ENCODE measurements around the gene RNF217. TPM values are rescaled to one million over a fixed set of nuclear protein-coding genes. Genes with fewer than 3 reads are reported as not detected.

The RNF217 gene
- total RNA-seq, 3 donors from 2014 or later (not counting 1 experiment from before 2014, with no cell fraction given) = 3.3 to 9.5 (median 4.4) TPM

- no peaks in the 10 kb centered on the region for H3K36me3 ChIP-seq (ENCODE audit: control insufficient read depth, insufficient read depth, low read length)
- peak overlapping the region in 1 of 2 donors; percentile 59 for H3K27ac Mint-ChIP-seq
- H3K36me3 Mint-ChIP-seq = no peaks in the 10 kb centered on the region
- H3K27ac ChIP-seq (ENCODE audit: low read length) = no peak overlapping the region
- no peaks in the 10 kb centered on the region for H3K9me3 Mint-ChIP-seq
- H3K4me1 ChIP-seq (ENCODE audit: control insufficient read depth, insufficient read depth, low read length) = peaks cover 5% of the 10 kb centered on the region
- DNase-seq = peak; percentile 24 to 32
- peak overlapping the region; percentile 91 for H3K4me3 Mint-ChIP-seq
- under 1% methylated on average over 46 of the region's 48 CpGs for WGBS (ENCODE audit: insufficient coverage)
- intact Hi-C loops (cut with micrococcal nuclease) = no loop called here
- no peaks in the 10 kb centered on the region for H3K9me3 ChIP-seq (ENCODE audit: control insufficient read depth, insufficient read depth, low read length)
- H3K4me1 Mint-ChIP-seq = peaks cover 5 to 20% of the 10 kb centered on the region in 2 donors
- peak; percentile 79 to 95 (median 95) for ATAC-seq
- peaks cover 0 to 5% of the 10 kb centered on the region in 2 donors for H3K27me3 Mint-ChIP-seq (ENCODE audit: low read depth in 2 of 2)
- H3K27me3 ChIP-seq (ENCODE audit: control insufficient read depth, insufficient read depth, low read length) = no peaks in the 10 kb centered on the region
- peak overlapping the region; percentile 40 for H3K4me3 ChIP-seq (ENCODE audit: low read length)
- no peak for TF ChIP-seq CTCF (IDR thresholded peaks at IDR 0.05)
These were observed 137.2 kb downstream of the RNF217 start for GRCh38 chr6:125099211-125100073.

DNA sequence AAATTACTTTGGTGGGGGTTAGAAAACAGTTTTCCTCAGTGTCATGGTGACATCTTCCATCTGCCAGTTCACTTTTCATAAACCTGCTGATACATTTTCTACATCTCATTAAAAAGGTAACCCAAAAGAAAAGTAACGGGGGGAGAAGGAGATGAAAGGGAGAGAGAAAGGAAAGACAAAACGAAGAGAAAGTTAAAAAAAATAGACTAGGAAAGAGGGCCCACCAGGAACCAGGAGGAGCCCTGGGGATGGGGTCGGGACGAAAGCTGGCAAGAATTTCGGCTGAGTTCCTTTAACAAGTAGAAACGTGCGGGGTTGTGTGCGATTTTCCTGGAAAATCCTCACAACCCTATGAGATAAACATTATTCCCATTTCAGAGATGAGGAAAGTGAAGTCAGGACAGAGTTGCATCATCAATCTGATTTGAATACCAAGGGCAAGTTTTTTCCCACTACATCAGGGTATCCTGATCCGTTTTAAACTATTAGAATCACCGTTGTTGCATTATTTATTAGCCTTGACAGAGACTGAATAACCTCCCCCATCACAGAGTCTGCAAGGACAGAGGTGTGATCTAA, 137.9 kb downstream of the RNF217 start:
- TF ChIP-seq CTCF (IDR thresholded peaks at IDR 0.05) = no peak
- Histone ChIP-seq H3K27me3 (ENCODE audit: control insufficient read depth, insufficient read depth, low read length) (no peaks in the 10 kb centered on the region), H3K27ac (ENCODE audit: low read length) (no peak overlapping the region), H3K36me3 (ENCODE audit: control insufficient read depth, insufficient read depth, low read length) (no peaks in the 10 kb centered on the region), H3K4me1 (ENCODE audit: control insufficient read depth, insufficient read depth, low read length) (peaks cover 5% of the 10 kb centered on the region), H3K9me3 (ENCODE audit: control insufficient read depth, insufficient read depth, low read length) (no peaks in the 10 kb centered on the region), H3K4me3 (ENCODE audit: low read length) (peak overlapping the region; percentile 40)
- Mint-ChIP-seq H3K9me3 (no peaks in the 10 kb centered on the region), H3K4me1 (peaks cover 5 to 20% of the 10 kb centered on the region in 2 donors), H3K27me3 (ENCODE audit: low read depth in 2 of 2) (peaks cover 0 to 5% of the 10 kb centered on the region in 2 donors), H3K27ac (peak overlapping the region in 1 of 2 donors; percentile 59), H3K36me3 (no peaks in the 10 kb centered on the region), H3K4me3 (peak overlapping the region; percentile 91)
- no peak for DNase-seq
- no peak for ATAC-seq
- WGBS (ENCODE audit: insufficient coverage) = 98% methylated on average over 8 of the region's 10 CpGs
- intact Hi-C loops (cut with micrococcal nuclease) = no loop called here

DNA sequence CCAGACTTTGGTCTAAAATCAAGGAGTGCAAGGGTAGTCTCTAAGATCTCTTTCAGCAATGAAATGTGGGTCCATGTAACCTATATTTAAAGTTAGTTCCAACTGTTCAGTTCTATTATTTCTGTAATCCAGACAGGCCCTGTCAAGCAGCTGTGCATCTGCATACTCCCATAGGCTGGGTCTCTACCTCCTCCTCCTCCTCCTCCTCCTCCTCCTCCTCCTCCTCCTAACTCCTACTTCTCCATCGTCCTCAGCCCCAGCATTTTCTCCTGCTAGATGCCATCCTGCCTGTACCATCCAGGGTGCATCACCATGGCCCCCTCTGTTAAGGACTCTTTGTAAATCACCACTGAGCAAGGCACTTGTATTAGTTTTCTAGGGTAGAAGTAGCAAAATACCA, 138.9 kb downstream of the RNF217 start:
- no peaks in the 10 kb centered on the region for H3K36me3 Mint-ChIP-seq
- peaks cover 5 to 20% of the 10 kb centered on the region in 2 donors for H3K4me1 Mint-ChIP-seq
- no peak overlapping the region for H3K27ac ChIP-seq (ENCODE audit: low read length)
- no peaks in the 10 kb centered on the region for H3K27me3 ChIP-seq (ENCODE audit: control insufficient read depth, insufficient read depth, low read length)
- intact Hi-C loops (cut with micrococcal nuclease) = no loop called here
- peak overlapping the region; percentile 58 for H3K4me3 Mint-ChIP-seq
- H3K4me3 ChIP-seq (ENCODE audit: low read length) = no peak overlapping the region
- peak overlapping the region in 1 of 2 donors; percentile 19 for H3K27ac Mint-ChIP-seq
- H3K9me3 ChIP-seq (ENCODE audit: control insufficient read depth, insufficient read depth, low read length) = no peaks in the 10 kb centered on the region
- no CpG with 5 or more reads among the region's 1 CpG for WGBS (ENCODE audit: insufficient coverage)
- TF ChIP-seq CTCF (IDR thresholded peaks at IDR 0.05) = no peak
- H3K36me3 ChIP-seq (ENCODE audit: control insufficient read depth, insufficient read depth, low read length) = no peaks in the 10 kb centered on the region
- ATAC-seq (no peak), DNase-seq (no peak)
- peaks cover 0 to 5% of the 10 kb centered on the region in 2 donors for H3K27me3 Mint-ChIP-seq (ENCODE audit: low read depth in 2 of 2)
- H3K9me3 Mint-ChIP-seq = no peaks in the 10 kb centered on the region
- H3K4me1 ChIP-seq (ENCODE audit: control insufficient read depth, insufficient read depth, low read length) = peaks cover 5% of the 10 kb centered on the region
